GM21786 (cell line): ENCODE data around the gene CDC23.
"Not testable (repeated sequence)": the region's sequence is repeated elsewhere in the genome, so short reads cannot be mapped to it uniquely, and the experiment has no call there.

ENCODE experiments used
- ATAC-seq: cut with Tn5 transposase; IDR thresholded peaks from one replicate; pipeline ENCODE4 v1.9.1; 2021; ENCODE audit not compliant: unreplicated experiment

The CDC23 gene

GRCh38 chr5:138213161-138214029 is at the start of gene CDC23:
Gene CDC23 (minus strand): TSS chr5:138213323. CDS start chr5:138213312, 11 bp downstream.
- ATAC-seq, result peak; percentile 98

DNA sequence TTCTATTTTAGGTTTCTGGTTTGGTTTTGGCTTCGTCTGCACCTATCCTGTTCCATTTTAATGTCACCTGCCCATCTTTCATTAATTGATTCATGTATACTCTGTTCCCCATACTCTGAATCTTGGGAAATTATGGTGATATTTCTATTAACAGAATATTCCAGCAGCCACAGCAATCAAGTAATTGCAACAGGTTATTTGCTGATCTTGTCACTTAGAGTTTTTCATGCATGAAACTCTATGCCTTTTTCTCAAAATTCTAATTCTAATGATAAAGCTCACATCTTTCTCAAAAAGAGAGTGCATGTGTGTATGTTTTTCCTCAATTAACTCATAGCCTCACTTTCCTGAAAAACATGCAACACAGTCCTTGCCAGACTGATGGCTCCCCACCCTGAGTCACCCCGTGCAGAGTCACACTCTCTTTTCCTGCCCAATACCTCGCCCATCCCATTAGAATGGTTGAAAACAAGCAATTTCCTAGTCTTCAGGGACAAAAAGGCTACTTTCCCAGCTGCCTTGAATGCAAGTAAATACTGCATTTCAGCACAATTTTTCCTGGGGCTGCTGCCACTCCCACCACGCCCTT is 45.7 kb upstream of the CDC23 start:
- no peak for ATAC-seq

DNA sequence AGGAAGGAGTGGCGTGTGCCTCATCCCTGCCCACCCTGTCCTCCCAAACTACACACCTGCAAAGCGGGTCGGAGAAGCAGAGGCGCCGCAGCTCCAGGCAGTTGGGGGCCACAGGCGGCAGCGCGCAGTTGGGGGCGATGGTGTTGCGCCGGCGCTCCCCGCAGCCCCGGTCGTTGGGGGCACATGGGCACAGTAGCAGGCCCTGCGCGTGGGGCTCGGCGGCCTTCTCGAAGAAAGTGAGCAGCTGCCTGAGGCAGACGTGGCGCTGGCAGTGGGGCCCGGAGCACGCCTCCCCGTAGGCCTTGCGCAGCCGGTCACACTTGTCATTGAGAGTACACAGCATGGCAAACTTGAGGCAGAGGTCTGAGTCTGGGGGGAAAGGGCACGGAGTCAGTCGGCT is 44.5 kb upstream of the CDC23 start:
- no peak for ATAC-seq

GRCh38 chr5:138252944-138253343 is 39.8 kb upstream of the CDC23 start:
- ATAC-seq, result no peak

GRCh38 chr5:138247800-138248199 is 34.7 kb upstream of the CDC23 start:
- not testable (repeated sequence) for ATAC-seq

DNA sequence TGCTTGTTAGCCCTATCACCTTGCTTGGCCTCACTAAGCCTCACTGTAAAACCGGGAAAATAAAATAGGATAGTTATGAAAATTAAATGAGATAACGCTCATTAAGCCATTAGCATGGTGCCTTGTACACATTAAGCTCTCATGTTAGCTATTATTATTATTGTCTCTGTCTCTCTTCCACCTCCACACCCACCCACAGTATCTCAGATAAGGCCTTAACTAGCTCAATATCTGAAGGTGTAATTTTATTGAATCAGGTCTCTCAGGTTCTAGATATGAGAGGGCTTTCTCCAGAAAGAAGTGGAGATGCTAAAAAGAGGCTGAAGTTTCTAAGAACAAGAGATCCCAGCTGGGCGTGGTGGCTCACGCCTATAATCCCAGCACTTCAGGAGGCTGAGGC is 33.7 kb upstream of the CDC23 start:
- ATAC-seq, result no peak

DNA sequence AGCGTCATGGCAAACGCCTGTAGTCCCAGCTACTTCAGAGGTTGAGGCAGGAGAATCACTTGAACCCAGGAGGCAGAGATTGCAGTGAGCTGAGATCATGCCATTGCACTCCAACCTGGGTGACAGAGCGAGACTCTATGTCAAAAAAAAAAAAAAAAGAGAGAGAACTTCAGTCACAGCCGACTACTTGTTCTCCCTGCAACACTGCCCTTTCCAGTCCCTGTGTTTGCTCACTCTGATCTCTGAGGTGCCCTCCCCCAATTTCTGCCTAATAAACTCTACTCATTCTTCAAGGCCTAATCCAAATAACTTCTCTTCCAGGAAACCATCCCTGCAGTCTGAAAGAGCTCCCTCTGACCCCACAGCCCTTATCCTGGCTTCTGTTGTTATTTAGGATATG is 33.2 kb upstream of the CDC23 start:
- no peak for ATAC-seq

GRCh38 chr5:138245717-138246116 is 32.6 kb upstream of the CDC23 start:
- ATAC-seq, result no peak

DNA sequence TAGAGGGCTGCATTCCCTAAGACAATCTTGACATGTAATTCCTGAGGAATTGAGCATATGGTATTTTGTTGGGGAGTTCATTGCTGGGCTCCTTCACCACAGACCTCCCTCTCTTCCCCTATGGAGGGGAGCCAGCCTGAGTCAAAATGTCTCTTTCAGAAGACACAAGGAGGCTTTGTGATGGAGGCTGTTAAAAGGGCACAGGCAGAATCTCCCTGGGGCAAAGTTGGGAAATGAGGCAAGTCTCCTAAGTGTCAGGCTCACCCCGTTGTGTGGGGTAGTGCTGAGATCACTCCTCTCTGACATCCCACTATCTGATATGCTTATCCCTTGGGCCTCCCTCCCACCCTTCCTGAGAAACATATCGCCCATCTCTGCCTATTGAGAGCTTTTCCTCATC is 30.7 kb upstream of the CDC23 start:
- ATAC-seq, result no peak

DNA sequence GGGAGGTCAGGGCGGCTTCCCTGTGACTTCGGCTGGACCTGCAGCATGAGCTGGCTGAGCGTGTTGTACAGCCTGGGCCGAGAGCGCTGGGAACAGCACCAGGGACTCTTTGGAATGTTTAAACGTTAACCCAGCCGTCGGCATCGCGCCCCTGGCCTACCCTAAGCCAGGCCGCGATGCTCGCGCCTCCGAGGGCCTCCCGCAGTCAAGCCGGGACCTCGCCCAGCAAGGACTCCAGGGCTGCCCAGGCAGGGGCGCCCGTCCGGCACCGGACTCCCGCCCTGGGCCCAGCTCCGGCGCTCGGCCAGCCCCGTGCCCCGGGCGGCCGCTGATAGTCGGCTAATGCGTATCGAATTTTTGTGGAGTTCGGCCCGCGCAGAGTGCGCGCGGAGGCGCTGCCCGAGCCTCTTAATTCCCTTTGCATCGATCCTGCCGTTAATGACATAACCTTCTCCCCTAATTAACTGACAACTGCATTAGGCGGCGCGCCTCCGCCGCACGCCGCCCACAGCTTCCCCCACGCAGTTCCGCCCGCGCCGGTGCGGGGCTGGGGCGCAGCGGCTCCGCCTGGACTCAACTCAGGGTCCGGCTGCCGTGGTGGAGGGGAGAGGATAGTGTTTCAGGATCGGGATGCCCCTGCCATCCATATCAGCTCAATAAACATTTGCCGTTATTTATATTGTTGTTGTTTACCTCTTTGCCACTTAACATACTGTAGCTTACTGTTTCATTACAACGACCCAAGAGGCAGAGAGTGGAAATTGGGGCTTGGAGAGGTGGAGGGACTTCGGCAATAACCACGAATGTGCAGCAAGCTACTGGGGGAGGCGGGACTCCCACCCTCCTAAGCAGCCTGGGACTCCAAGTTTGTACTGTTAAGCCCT is 28.8 kb upstream of the CDC23 start:
- ATAC-seq, result no peak

DNA sequence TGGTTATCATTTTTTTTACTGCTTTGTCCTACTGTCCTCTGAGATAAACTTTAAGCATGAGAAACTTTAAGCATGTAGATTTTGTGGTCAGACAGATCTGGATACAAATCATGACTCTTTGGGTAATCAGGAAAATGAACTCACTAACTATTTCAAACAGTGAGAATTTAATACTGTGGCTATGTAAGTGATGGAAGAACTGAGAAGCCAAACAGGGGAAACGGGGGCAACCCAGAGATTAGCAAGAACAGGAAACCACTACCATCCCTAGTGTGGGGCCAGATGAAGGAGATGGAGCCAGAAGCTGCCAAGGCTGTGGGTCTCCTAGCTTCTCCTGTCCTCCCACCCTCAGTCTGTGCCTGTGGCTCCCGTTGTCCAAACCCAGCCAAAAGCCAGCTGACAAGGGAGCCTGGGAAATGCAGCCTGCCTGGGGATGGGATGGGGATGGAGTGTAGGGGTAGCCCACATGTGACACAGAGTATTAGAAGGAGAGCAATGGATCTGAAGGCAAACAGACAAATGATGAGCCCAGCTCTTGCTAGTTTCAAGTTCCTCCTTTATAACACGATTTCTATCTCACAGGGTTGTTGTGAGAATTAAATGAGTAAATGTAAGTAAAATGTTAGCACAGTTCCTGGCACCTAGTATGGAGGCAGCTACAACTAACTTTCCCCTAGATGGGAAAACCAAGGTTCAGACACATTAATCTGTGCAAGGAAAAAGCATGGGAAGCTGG is 27.7 kb upstream of the CDC23 start:
- no peak for ATAC-seq

DNA sequence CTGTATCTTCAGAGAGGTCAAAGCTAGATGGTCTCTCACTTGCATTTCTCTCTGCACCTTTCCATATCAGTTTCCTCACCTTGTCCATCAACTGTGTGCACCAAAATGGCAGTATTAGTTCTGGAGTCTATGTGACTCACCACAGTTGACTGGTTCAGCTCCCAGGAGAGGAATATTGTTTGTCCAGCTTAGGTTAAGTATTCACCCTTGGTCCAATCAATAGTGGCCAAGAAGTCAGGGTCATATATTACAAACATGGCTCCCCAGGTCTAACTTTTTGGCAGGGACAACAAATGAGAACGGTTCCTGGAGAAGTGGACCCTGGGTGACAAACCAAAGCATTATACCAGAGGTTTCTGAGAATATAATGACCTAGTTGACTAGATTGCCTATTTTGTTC is 24.9 kb upstream of the CDC23 start:
- ATAC-seq, result no peak

DNA sequence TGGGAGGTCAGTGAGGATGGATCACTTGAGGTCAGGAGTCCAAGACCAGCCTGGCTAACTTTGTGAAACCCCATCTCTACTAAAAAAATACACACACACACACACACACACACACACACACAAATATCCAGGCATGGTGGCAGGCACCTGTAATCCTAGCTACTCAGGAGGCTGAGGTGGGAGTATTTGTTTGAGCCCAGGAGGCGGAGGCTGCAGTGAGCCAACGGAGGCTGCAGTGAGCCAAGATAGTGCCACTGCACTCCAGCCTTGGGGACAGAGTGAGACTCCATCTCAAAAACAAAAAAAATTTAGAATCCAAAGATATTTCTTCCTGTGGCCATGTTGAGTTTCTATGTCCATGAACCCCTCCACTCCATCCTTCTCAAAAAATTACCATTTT is 21.5 kb upstream of the CDC23 start:
- ATAC-seq, result no peak

DNA sequence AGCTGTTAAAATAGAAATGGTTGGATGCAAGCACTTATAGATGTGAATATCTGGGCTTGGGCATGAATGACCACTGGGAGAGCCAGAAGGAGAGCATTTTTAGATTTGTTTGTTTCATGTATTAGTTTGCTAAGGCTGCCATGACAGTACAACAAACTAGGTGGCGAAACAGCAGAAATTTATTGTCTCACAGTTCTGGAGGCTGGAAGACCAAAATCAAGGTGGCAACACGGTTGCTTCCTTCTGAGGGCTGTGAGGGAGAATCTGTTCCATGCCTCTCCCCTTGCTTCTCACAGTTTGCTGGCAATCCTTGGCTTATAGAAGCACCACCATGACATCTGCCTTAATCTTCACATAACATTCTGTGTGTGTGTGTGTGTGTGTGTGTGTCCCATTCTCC is 20.2 kb upstream of the CDC23 start:
- ATAC-seq, result no peak

GRCh38 chr5:138230981-138231589 is 18.0 kb upstream of the CDC23 start:
- ATAC-seq, result no peak

DNA sequence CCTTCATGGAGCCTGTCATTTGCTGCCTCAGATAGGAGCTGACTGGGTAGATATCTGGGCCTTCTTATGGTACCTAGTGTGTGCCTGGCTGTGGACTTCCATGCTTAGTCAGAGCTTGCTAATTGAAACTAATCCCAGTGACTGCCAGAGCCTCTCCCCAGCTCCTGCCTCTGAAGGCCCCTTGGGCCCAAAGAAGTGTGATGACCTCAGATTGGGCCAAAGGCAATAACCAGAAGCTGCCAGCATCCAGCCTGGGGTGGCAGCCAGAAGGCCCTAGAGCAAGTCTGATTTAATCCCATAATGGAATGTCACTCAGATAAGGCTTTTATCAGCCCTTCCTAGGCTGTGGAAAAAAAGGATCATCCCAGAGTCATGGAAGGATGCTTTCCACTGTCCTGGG is 17.1 kb upstream of the CDC23 start:
- ATAC-seq, result no peak

- ATAC-seq, result no peak
Measured at GRCh38 chr5:138229387-138229786, 16.3 kb upstream of the CDC23 start.

DNA sequence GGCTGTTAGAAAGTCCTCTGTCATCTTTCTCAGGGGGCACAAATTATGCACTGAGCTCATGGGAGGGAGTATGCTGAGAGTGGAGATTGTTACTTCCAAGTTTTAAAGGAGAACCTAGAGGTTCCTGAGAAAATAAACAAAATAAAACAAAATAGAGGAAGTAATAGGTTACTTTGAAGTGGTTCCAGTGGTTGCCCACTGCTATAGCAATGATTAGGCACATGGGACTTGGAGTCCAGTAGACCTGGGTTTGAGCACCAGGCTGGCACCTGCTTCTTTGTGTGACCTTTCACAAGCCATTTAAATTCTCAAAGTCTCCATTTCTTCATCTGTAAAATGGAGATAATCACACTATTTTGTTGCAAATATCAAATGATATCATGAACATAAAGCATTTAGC is 13.8 kb upstream of the CDC23 start:
- no peak for ATAC-seq

DNA sequence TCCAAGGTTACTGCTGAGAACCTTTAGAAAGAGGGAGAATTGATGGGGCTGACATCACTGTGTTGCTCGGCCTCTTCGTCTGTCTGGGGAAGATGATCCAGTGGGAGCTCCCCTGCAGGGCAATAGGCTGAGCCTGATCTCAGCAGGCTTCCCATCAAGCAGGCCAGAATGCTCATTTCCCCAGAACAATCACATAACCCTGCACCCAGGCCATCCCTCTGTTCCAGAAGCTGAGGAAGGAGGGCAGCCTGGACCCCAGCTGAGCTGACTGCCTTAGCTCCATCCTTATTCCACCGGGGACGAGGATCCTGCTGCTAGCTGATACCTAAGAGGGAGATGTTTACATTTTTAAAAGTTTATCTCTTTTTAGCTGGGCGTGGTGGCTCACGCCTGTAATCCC is 11.6 kb upstream of the CDC23 start:
- ATAC-seq, result no peak

DNA sequence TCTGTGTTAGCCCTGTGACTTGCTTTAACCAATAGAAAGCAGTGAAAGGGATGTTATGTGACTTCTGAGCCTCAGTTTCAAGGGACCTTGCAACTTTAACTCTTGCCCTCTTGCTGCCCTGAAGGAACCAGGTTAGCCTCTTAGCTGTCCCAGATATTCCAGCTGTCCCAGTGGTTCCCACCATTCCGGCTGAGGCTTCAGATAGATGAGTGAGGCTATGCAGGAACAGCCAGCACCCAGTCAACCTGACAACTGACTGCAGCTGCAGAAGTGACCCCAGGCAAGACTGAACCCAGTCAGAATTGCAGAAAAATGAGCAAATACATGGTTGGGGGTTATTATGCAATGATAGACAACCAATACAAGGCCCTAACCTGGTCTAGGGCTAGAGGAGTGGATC is 10.4 kb upstream of the CDC23 start:
- ATAC-seq, result no peak

DNA sequence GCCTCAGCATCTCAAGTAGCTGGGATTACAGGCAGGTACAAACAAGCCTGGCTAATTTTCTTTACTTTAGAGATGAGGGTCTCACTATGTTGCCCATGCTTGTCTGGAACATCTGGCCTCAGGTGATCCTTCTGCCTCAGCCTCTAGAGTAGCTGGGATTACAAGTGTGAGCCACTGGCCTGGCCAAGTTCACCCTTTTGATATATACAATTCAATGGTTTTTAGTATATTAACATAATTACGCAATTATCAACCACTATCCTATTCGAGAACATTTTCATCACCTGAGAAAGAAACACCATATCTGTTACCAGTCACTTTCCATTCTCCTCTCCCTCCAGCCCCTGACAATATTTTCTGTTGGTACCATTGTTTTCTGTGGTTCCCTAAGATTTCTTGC is 3.7 kb upstream of the CDC23 start:
- no peak for ATAC-seq
